ENCODE data around the gene MTHFD1L.

Gene MTHFD1L

DNA sequence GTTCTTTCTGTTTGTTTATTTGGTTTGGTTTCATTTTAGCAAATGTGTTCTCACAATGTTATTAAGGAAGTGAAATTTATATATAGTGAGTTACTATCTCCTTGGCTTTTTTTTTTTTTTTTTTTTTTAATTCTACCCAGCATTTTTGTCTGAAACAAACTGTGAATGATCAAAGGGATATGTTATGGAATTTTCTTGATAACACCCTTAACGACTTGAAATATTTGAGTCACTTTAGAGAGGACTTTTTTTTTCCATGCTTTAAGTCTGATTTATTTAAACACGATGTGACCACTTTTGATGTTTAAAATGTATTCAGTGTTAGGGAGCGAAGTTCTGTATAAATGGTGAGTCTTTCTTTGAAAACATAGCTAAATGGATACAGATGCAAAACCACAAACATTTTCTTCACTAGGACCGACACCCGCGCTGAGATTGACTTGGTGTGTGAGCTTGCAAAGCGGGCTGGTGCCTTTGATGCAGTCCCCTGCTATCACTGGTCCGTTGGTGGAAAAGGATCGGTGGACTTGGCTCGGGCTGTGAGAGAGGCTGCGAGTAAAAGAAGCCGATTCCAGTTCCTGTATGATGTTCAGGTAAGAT lies 149.7 kb downstream of the MTHFD1L start:
- Histone ChIP-seq H3K9ac (ENCODE audit: low read length in 5 of 5) (peak overlapping the region in 2 of 5 donors; percentile 24 to 64), H3K27me3 (ENCODE audit: control insufficient read depth in 5 of 5, insufficient read depth in 4 of 5, low read length in 5 of 5) (no peaks in the 10 kb centered on the region), H3K9me3 (ENCODE audit: control insufficient read depth in 5 of 5, low read length in 5 of 5) (no peaks in the 10 kb centered on the region), H3K36me3 (ENCODE audit: control insufficient read depth in 5 of 5, insufficient read depth in 5 of 5, low read length in 5 of 5) (no peaks in the 10 kb centered on the region), H3K27ac (ENCODE audit: low read depth, low read length) (peak overlapping the region; percentile 55), H3K4me3 (ENCODE audit: low read depth in 1 of 5, low read length in 5 of 5) (peak overlapping the region in 3 of 5 donors; percentile 3 to 40 (median 10)), H3K4me1 (ENCODE audit: control insufficient read depth in 5 of 5, insufficient read depth in 5 of 5, low read length in 5 of 5) (peaks cover 0 to 7% (median 4%) of the 10 kb centered on the region in 5 donors)

- no peak overlapping the region for H3K4me3 ChIP-seq (ENCODE audit: low read depth in 1 of 5, low read length in 5 of 5)
- no peaks in the 10 kb centered on the region for H3K27me3 ChIP-seq (ENCODE audit: control insufficient read depth in 5 of 5, insufficient read depth in 4 of 5, low read length in 5 of 5)
- peaks cover 0 to 7% (median 4%) of the 10 kb centered on the region in 5 donors for H3K4me1 ChIP-seq (ENCODE audit: control insufficient read depth in 5 of 5, insufficient read depth in 5 of 5, low read length in 5 of 5)
- no peak overlapping the region for H3K27ac ChIP-seq (ENCODE audit: low read depth, low read length)
- H3K9me3 ChIP-seq (ENCODE audit: control insufficient read depth in 5 of 5, low read length in 5 of 5) = no peaks in the 10 kb centered on the region
- no peak overlapping the region for H3K9ac ChIP-seq (ENCODE audit: low read length in 5 of 5)
- H3K36me3 ChIP-seq (ENCODE audit: control insufficient read depth in 5 of 5, insufficient read depth in 5 of 5, low read length in 5 of 5) = no peaks in the 10 kb centered on the region
Measured at GRCh38 chr6:151016107-151016506, 150.6 kb downstream of the MTHFD1L start.

GRCh38 chr6:151018046-151018445 lies 152.5 kb downstream of the MTHFD1L start:
- H3K36me3 ChIP-seq (ENCODE audit: control insufficient read depth in 5 of 5, insufficient read depth in 5 of 5, low read length in 5 of 5) = no peaks in the 10 kb centered on the region
- no peaks in the 10 kb centered on the region for H3K27me3 ChIP-seq (ENCODE audit: control insufficient read depth in 5 of 5, insufficient read depth in 4 of 5, low read length in 5 of 5)
- H3K4me1 ChIP-seq (ENCODE audit: control insufficient read depth in 5 of 5, insufficient read depth in 5 of 5, low read length in 5 of 5) = peaks cover 0 to 20% (median 14%) of the 10 kb centered on the region in 5 donors
- H3K9ac ChIP-seq (ENCODE audit: low read length in 5 of 5) = no peak overlapping the region
- H3K9me3 ChIP-seq (ENCODE audit: control insufficient read depth in 5 of 5, low read length in 5 of 5) = no peaks in the 10 kb centered on the region
- H3K4me3 ChIP-seq (ENCODE audit: low read depth in 1 of 5, low read length in 5 of 5) = no peak overlapping the region
- H3K27ac ChIP-seq (ENCODE audit: low read depth, low read length) = no peak overlapping the region

DNA sequence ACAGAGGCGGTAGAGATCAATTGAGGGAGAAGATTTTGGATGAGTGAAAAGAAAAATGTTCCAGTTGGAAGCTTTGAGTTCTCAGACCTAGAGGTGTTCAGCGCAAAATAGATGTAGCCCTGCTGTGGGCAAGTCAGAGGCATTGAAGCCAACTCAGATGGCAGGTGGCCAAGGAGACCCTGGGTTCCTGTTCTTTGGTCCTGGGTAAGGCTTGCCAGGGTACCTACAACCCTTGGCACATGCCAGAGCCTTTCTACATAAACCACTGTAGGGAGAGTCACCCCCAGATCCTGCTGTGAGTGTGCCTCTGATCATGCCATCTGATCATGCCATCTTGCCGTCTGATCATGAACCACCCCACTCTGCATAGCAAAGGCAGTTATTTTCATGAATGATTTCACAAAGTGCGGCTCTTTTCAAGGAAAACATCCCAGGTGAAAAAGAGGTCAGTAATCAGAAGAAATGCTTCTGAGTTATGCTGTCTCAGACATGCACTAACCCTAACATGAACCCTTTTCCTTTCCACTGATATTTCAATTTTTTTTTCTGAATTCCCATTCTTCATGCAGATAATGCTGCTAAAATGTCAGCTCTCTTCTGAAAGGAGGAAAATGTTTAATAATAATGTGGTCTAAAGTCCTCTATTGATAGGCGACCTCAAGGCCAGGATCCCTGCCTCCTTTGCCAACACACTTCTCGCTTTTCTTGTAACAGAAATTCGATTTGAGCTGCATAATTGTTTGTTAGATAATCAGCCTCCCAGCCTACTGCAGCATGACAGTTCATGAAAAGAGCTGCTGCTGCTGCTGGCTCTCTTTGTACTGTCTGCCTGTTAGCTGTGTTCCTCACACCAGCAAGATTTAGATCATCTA lies 153.6 kb downstream of the MTHFD1L start:
- Histone ChIP-seq H3K4me1 (ENCODE audit: control insufficient read depth in 5 of 5, insufficient read depth in 5 of 5, low read length in 5 of 5) (peaks cover 0 to 20% (median 14%) of the 10 kb centered on the region in 5 donors), H3K27ac (ENCODE audit: low read depth, low read length) (no peak overlapping the region), H3K36me3 (ENCODE audit: control insufficient read depth in 5 of 5, insufficient read depth in 5 of 5, low read length in 5 of 5) (no peaks in the 10 kb centered on the region), H3K4me3 (ENCODE audit: low read depth in 1 of 5, low read length in 5 of 5) (no peak overlapping the region), H3K9ac (ENCODE audit: low read length in 5 of 5) (no peak overlapping the region), H3K9me3 (ENCODE audit: control insufficient read depth in 5 of 5, low read length in 5 of 5) (no peaks in the 10 kb centered on the region), H3K27me3 (ENCODE audit: control insufficient read depth in 5 of 5, insufficient read depth in 4 of 5, low read length in 5 of 5) (no peaks in the 10 kb centered on the region)

DNA sequence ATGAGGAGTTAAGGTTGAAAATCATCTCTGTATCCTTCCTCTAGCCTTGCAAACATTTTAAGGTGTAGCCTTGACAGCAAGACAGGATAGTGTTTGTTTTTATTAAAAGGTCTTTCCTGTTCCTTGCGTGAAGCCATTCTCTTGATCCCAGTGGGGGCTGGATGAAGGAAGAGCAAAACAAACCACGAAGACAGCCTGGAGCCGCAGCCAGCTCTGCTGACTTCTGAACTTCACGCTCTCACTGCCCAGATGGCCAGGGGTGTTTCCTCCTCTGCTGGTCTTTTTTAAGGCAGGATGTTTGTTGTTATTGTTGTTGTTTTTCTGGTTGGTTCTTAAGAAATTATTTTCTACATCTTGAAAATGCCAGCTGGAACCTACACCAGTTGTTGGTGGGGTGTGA lies 156.4 kb downstream of the MTHFD1L start:
- H3K9me3 ChIP-seq (ENCODE audit: control insufficient read depth in 5 of 5, low read length in 5 of 5) = no peaks in the 10 kb centered on the region
- H3K4me1 ChIP-seq (ENCODE audit: control insufficient read depth in 5 of 5, insufficient read depth in 5 of 5, low read length in 5 of 5) = peaks cover 0 to 13% (median 9%) of the 10 kb centered on the region in 5 donors
- H3K9ac ChIP-seq (ENCODE audit: low read length in 5 of 5) = peak overlapping the region in 1 of 5 donors; percentile 34
- no peaks in the 10 kb centered on the region for H3K27me3 ChIP-seq (ENCODE audit: control insufficient read depth in 5 of 5, insufficient read depth in 4 of 5, low read length in 5 of 5)
- no peak overlapping the region for H3K27ac ChIP-seq (ENCODE audit: low read depth, low read length)
- H3K4me3 ChIP-seq (ENCODE audit: low read depth in 1 of 5, low read length in 5 of 5) = no peak overlapping the region
- no peaks in the 10 kb centered on the region for H3K36me3 ChIP-seq (ENCODE audit: control insufficient read depth in 5 of 5, insufficient read depth in 5 of 5, low read length in 5 of 5)

DNA sequence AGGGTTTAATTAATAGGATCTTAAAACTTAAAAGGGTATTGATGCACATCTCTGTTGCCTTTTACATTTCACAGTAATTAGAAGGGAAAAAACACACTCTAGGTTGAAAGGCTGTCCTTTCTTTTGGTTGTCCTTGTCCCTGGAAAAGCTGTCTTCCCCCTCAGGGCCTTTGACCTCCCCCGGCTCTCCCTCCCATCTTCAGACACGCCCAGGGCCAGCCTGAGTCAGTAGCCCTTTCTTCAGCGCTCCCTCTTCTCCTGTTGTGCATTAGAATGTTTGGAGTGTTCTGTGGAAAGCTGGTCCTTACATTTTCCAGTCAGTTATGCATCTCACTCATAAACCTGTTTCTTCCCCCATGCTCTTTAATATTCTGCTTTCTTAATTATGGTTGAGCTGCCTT lies 157.0 kb downstream of the MTHFD1L start:
- no peaks in the 10 kb centered on the region for H3K36me3 ChIP-seq (ENCODE audit: control insufficient read depth in 5 of 5, insufficient read depth in 5 of 5, low read length in 5 of 5)
- no peaks in the 10 kb centered on the region for H3K9me3 ChIP-seq (ENCODE audit: control insufficient read depth in 5 of 5, low read length in 5 of 5)
- no peak overlapping the region for H3K4me3 ChIP-seq (ENCODE audit: low read depth in 1 of 5, low read length in 5 of 5)
- no peak overlapping the region for H3K9ac ChIP-seq (ENCODE audit: low read length in 5 of 5)
- no peak overlapping the region for H3K27ac ChIP-seq (ENCODE audit: low read depth, low read length)
- peaks cover 0 to 13% (median 9%) of the 10 kb centered on the region in 5 donors for H3K4me1 ChIP-seq (ENCODE audit: control insufficient read depth in 5 of 5, insufficient read depth in 5 of 5, low read length in 5 of 5)
- no peaks in the 10 kb centered on the region for H3K27me3 ChIP-seq (ENCODE audit: control insufficient read depth in 5 of 5, insufficient read depth in 4 of 5, low read length in 5 of 5)

- H3K36me3 ChIP-seq (ENCODE audit: control insufficient read depth in 5 of 5, insufficient read depth in 5 of 5, low read length in 5 of 5) = no peaks in the 10 kb centered on the region
- no peak overlapping the region for H3K27ac ChIP-seq (ENCODE audit: low read depth, low read length)
- no peaks in the 10 kb centered on the region for H3K9me3 ChIP-seq (ENCODE audit: control insufficient read depth in 5 of 5, low read length in 5 of 5)
- H3K4me1 ChIP-seq (ENCODE audit: control insufficient read depth in 5 of 5, insufficient read depth in 5 of 5, low read length in 5 of 5) = peaks cover 0 to 13% (median 9%) of the 10 kb centered on the region in 5 donors
- H3K27me3 ChIP-seq (ENCODE audit: control insufficient read depth in 5 of 5, insufficient read depth in 4 of 5, low read length in 5 of 5) = no peaks in the 10 kb centered on the region
- no peak overlapping the region for H3K9ac ChIP-seq (ENCODE audit: low read length in 5 of 5)
- H3K4me3 ChIP-seq (ENCODE audit: low read depth in 1 of 5, low read length in 5 of 5) = no peak overlapping the region
Measured at GRCh38 chr6:151023342-151023741, 157.8 kb downstream of the MTHFD1L start.

DNA sequence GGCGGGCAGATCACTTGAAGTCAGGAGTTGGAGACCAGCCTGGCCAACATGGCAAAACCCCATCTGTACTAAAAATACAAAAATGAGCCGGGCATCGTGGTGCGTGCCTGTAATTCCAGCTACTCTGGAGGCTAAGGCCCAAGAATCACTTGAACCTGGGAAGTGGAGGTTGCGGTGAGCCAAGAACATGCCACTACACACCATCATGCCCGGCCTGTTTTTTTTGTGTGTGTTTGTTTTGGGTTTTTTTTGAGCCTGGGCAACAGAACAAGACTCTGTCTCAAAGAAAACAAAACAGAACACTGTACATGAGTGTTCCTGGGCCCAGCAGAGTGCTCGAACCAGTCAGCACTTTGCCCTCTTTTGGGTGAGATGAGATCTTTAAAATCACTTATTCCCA lies 159.1 kb downstream of the MTHFD1L start:
- H3K9ac ChIP-seq (ENCODE audit: low read length in 5 of 5) = no peak overlapping the region
- no peaks in the 10 kb centered on the region for H3K27me3 ChIP-seq (ENCODE audit: control insufficient read depth in 5 of 5, insufficient read depth in 4 of 5, low read length in 5 of 5)
- no peaks in the 10 kb centered on the region for H3K9me3 ChIP-seq (ENCODE audit: control insufficient read depth in 5 of 5, low read length in 5 of 5)
- peaks cover 0 to 13% (median 9%) of the 10 kb centered on the region in 5 donors for H3K4me1 ChIP-seq (ENCODE audit: control insufficient read depth in 5 of 5, insufficient read depth in 5 of 5, low read length in 5 of 5)
- no peak overlapping the region for H3K27ac ChIP-seq (ENCODE audit: low read depth, low read length)
- no peaks in the 10 kb centered on the region for H3K36me3 ChIP-seq (ENCODE audit: control insufficient read depth in 5 of 5, insufficient read depth in 5 of 5, low read length in 5 of 5)
- no peak overlapping the region for H3K4me3 ChIP-seq (ENCODE audit: low read depth in 1 of 5, low read length in 5 of 5)

DNA sequence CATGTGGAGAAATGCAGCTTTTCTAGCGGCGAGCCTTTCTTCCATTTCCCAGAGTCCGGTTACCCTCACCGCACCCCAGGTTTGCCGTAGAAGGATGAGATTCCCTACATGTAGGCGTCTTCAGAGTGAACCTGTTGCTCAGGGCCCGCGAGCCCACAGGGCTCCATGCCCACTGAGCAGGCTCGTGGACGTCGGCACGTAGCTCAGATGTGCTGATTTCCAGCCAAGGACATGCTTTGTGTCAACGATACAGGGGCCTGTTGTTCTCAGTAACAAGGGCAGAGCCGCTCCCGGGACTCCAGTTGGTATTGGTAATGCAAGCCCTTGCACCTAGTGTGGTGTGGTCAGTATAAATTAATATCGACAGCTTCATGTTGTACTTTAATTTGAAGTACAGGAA lies 159.6 kb downstream of the MTHFD1L start:
- no peak overlapping the region for H3K9ac ChIP-seq (ENCODE audit: low read length in 5 of 5)
- H3K9me3 ChIP-seq (ENCODE audit: control insufficient read depth in 5 of 5, low read length in 5 of 5) = no peaks in the 10 kb centered on the region
- H3K4me1 ChIP-seq (ENCODE audit: control insufficient read depth in 5 of 5, insufficient read depth in 5 of 5, low read length in 5 of 5) = peaks cover 0 to 13% (median 9%) of the 10 kb centered on the region in 5 donors
- no peak overlapping the region for H3K27ac ChIP-seq (ENCODE audit: low read depth, low read length)
- no peak overlapping the region for H3K4me3 ChIP-seq (ENCODE audit: low read depth in 1 of 5, low read length in 5 of 5)
- H3K36me3 ChIP-seq (ENCODE audit: control insufficient read depth in 5 of 5, insufficient read depth in 5 of 5, low read length in 5 of 5) = no peaks in the 10 kb centered on the region
- H3K27me3 ChIP-seq (ENCODE audit: control insufficient read depth in 5 of 5, insufficient read depth in 4 of 5, low read length in 5 of 5) = no peaks in the 10 kb centered on the region

DNA sequence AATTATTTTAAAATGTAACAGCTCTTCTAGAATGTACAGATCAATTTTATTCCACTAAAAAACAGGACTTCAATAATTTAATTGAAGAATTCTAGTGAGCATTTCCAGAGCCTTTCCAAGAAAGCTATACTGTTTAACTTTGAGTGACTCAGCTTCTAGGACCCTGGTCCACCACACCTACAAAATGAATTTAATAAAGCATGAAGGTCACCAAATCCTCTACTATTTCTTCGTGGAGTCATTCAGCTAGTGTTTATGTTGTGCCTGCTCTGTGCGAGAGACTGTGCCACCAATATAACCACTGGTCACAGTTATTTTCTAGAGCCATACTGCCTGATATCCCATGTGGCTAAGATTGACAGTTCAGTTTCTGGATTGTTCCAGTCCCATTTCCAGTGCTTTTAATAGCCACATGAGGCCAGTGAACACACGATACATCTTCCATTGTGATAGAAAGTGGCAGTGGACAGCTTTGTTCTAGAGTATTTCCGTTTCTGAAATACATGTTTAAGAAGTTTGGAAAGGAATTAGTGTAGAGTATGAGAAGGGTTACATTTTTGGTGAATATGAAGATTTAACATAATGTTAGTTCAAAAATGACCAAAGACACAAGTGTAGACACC lies 160.7 kb downstream of the MTHFD1L start:
- no peaks in the 10 kb centered on the region for H3K27me3 ChIP-seq (ENCODE audit: control insufficient read depth in 5 of 5, insufficient read depth in 4 of 5, low read length in 5 of 5)

More for the DNA sequence above, 160.7 kb downstream of the MTHFD1L start:
- H3K4me3 ChIP-seq (ENCODE audit: low read depth in 1 of 5, low read length in 5 of 5) = no peak overlapping the region
- peaks cover 1 to 15% (median 10%) of the 10 kb centered on the region in 5 donors for H3K4me1 ChIP-seq (ENCODE audit: control insufficient read depth in 5 of 5, insufficient read depth in 5 of 5, low read length in 5 of 5)
- no peaks in the 10 kb centered on the region for H3K36me3 ChIP-seq (ENCODE audit: control insufficient read depth in 5 of 5, insufficient read depth in 5 of 5, low read length in 5 of 5)
- no peak overlapping the region for H3K27ac ChIP-seq (ENCODE audit: low read depth, low read length)
- H3K9me3 ChIP-seq (ENCODE audit: control insufficient read depth in 5 of 5, low read length in 5 of 5) = no peaks in the 10 kb centered on the region
- H3K9ac ChIP-seq (ENCODE audit: low read length in 5 of 5) = no peak overlapping the region

Data from subcutaneous abdominal adipose tissue (tissue), 5 donors.